Measurements from ENCODE around the gene RAD21L1. TPM values are rescaled to one million over a fixed set of nuclear protein-coding genes. Genes with fewer than 3 reads are reported as not detected.
A peak's percentile ranks its signal among the peaks of the same experiment; 100 is the strongest.
"Not testable (repeated sequence)": the region's sequence is repeated elsewhere in the genome, so short reads cannot be mapped to it uniquely, and the experiment has no call there.

The RAD21L1 gene
- total RNA-seq, 1 experiment from 2014 or later = 0.11 TPM

DNA sequence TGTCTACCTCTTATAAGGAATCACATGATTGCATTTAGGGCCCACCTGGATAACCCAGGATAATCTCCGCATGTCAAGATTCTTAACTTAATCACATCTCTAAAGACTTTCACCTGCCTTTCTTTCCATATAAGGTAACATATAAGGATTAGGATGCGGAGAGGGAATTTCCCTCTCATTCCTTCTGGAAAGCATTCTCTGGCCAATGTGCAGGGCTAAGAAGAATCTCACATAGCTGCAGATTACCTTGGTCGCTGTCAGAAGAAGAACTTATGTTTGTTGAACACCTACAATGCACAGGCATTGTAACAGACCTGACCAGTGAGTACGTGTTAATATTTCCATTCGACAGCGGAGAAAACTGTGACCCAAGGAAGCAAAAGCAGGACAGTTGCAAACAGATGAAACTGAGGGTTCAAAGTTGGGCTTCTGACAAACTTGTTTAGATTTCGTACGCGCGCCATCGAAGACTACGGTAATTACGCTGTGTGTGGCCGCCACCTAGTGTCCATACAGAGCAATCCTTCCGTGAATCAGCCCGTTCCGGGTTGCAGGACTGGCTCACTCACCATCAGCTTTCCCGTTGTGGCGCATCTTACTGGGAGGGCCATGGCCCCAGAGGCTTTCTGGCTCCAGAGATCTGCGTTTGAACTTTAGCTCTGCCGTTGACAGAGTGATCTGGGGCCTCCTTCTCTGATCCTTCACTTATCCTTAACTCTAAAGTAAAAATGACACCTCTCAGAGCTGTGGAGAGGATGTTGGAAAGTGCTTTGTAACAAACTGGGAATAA, 13.0 kb upstream of the RAD21L1 start:
- peak; percentile 86 for DNase-seq (ENCODE audit: low read depth, low spot score)
- in situ Hi-C loops (cut with HindIII; ENCODE audit: low pct_unique_long_range_greater_than_20kb, low sequenced_read_pairs) = no loop called here

DNA sequence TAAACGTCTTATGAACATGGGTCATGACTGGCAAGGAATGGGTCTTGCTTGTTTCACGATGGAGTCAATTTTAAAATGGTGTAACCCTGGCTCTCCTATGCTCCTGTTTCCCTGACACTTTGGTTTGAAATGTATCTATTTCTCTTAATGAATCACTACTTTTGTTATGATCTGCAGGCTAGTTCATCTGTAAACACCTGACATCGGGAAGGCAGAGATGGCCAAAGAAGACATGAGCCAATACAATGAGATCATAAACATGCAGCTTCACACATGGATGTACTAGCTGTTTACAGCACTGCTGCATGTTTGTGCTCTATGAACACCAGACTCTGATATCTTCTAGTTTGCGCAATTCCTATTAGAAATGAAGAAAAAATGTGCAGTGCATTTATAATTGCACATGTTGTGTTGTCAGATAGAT, 11.0 kb upstream of the RAD21L1 start:
- in situ Hi-C loops (cut with HindIII; ENCODE audit: low pct_unique_long_range_greater_than_20kb, low sequenced_read_pairs) = no loop called here

DNA sequence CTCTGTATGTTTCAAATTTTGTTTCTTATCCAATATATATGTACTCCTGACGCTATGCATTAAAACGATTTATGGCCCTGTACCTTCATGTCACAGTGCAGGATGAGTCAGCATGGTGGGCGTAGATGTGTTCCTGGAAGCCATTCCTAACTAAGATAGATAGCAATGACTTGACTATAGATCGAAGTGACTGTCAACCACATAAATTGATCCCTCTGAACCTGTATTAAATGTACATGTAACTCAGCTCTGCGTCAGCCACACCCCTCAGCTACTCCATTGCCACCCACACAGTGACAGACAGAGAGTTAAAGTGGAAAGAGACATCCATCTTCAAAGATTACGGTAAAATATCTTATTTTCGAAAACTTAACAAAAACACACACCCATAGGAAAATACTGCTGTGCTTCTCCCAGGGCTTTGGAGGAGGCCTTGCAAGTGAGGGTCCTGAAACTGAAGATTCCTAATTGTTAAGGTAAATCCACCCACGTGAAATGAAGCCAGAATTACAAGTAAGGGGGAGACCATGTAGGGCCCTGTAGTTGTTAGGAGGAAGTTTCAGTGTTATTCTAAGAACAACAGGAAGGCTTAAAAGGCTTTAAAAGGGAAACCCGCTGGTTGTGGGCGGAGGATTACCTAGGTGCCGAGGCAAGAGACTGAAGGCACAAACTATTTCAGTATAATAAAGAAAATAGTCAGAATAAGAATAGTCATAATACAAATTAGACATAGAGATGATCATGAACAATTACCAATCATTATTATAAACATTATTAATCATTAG, 10.3 kb upstream of the RAD21L1 start:
- in situ Hi-C loops (cut with HindIII; ENCODE audit: low pct_unique_long_range_greater_than_20kb, low sequenced_read_pairs) = no loop called here
- DNase-seq (ENCODE audit: low read depth, low spot score) = no peak

More for the DNA sequence above, 11.0 kb upstream of the RAD21L1 start:
- DNase-seq (ENCODE audit: low read depth, low spot score) = no peak

DNA sequence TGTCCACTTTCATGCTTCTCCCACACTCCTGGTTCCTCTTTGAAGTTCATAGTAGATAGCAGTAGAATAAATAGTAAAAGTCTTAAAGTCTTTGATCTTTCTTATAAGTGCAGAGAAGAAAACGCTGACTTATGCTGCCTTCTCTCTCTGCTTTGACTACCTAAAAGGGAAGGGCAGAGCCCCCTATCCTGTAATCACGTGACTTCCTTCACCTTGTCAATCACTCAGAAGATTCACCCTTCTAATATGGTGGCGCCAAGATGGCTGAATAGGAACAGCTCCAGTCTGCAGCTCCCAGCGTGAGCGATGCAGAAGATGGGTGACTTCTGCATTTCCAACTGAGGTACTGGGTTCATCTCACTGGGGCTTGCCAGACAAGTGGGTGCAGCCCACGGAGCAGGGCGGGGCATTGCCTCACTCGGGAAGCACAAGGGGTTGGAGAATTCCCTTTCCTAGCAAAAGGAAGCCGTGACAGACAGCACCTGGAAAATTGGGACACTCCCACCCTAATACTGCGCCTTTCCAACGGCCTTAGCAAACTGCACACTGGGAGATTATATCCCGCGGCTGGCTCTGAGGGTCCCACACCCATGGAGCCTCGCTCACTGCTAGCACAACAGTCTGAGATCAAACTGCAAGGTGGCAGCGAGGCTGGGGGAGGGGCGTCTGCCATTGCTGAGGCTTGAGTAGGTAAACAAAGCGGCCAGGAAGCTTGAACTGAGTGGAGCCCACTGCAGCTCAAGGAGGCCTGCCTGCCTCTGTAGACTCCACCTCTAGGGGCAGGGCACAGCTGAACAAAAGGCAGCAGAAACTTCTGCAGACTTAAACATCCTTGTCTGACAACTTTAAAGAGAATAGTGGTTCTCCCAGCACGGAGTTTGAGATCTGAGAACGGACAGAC, 9.1 kb upstream of the RAD21L1 start:
- DNase-seq (ENCODE audit: low read depth, low spot score); in situ Hi-C loops (cut with HindIII; ENCODE audit: low pct_unique_long_range_greater_than_20kb, low sequenced_read_pairs): not testable (repeated sequence)

DNA sequence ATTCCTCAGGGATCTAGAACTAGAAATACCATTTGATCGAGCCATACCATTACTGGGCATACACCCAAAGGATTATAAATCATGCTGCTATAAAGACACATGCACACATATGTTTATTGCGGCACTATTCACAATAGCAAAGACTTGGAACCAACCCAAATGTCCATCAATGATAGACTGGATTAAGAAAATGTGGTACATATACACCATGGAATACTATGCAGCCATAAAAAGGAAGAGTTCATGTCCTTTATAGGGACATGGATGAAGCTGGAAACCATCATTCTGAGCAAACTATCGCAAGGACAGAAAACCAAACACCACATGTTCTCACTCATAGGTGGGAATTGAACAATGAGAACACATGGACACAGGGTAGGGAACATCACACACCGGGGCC, 3.1 kb upstream of the RAD21L1 start:
- DNase-seq (ENCODE audit: low read depth, low spot score); in situ Hi-C loops (cut with HindIII; ENCODE audit: low pct_unique_long_range_greater_than_20kb, low sequenced_read_pairs): not testable (repeated sequence)

DNA sequence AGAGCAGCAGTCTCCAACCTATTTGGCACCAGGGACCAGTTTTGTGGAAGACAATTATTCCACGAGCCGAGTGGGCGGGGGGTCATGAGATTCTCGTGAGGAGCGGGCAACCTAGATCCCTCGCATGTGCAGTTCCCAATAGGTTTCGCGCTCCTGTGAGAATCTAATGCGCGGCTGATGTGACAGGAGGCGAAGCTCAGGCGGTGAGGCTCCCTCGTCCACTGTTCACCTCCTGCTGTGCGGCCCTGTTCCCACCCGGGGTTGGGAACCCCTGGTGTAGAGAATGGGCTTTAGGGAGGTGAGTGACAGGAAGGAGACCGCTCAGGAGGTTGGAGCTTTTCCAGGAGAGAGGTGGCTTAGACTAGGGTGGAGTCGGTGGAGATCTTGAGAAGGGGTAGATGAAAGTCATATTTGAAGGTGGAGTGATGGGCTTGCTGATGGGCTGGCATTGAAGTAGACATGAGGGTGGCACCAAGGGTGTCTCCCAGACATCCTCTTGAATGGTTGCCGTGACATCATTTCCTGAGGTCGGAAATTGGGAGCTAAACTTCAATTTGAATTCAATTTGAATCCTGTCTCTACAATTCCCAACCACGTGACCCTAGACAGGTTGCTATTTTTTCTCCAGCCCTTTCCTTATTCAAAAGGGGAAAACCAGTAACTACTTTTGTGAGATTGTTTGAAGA, 1.5 kb upstream of the RAD21L1 start:
- DNase-seq (ENCODE audit: low read depth, low spot score) = no peak
- in situ Hi-C loops (cut with HindIII; ENCODE audit: low pct_unique_long_range_greater_than_20kb, low sequenced_read_pairs) = no loop called here

DNA sequence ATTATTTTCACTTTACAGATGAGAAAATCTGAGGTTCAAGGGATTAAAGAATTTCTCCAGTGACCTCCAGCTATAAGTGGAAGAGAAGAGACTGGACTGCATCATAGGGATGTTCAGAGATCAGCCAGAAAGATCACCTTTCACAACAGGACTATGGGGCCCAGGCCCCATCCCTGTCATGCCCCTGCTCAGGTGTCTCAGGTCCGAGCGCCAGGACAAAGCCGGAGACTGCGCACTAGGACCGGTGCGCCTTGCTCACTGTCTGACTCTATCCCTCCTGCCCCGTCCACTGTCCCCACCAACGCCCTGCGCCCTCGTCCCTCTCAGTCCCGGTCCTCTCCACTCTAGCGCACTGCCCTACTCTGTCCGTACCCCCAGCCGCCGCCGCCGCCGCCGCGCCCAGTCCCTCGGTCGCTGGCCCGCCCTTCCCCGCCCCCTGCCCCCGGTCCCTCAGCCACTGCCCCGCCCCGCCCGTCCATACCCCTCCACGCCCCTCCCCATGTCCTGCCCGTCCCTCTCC, 521 bp upstream of the RAD21L1 start:
- in situ Hi-C loops (cut with HindIII; ENCODE audit: low pct_unique_long_range_greater_than_20kb, low sequenced_read_pairs) = no loop called here
- DNase-seq (ENCODE audit: low read depth, low spot score) = no peak

DNA sequence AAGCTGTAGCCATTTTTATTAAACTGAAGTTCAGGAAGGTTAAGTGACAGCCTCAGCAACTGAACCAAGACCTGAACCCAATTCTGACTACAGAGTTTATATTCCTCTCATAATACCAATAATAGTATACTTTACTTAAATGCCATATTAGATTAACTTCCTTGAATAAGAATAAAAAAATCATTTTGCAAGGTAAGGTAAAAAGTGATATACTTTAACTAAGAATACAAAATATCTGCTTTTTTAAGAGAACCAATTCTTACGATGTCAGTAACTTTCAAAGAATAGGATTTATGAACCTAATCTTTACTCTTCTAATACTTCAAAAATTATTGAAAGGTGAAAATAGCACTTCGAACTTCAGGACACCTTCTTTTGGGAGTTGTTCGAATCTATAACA, 3.7 kb downstream of the RAD21L1 start:
- in situ Hi-C loops (cut with HindIII; ENCODE audit: low pct_unique_long_range_greater_than_20kb, low sequenced_read_pairs) = no loop called here
- no peak for DNase-seq (ENCODE audit: low read depth, low spot score)

DNA sequence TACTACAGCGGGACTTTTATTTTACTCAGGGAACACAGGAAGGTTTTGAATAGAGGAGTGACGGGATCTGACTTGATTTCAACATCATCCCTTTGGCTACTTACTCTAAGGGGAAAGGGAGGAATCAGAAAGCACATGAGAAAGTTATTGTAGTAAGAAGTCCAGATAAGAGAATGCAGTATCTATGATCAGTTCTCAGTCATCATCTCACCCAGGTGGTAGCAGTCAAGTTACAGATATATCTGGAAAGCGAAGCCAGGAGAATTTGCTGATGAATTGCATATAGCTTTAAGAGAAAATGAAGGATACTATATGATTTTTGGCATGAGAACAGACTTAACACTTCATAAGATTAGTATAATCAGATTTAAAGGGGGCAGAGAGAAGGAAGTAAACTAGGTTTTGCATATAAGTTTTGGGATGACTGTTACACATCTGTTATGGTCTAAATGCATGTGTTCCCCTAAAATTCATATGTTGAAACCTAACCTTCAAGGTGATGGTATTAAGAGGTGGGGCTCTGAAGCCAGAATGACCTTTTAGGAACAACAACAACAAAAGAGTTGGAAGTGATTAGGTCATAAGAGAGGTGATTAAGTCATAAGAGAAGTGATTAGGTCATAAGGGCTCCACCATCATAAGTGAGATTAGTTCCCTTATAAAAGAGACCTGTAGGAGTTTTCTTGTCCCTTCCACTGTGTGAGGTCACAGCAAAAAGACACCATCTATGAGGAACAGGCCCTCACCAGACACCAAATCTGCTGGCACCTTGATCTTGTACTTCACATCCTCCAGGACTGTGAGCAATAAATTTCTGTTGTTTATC, 6.7 kb downstream of the RAD21L1 start:
- no peak for DNase-seq (ENCODE audit: low read depth, low spot score)
- in situ Hi-C loops (cut with HindIII; ENCODE audit: low pct_unique_long_range_greater_than_20kb, low sequenced_read_pairs) = no loop called here

DNA sequence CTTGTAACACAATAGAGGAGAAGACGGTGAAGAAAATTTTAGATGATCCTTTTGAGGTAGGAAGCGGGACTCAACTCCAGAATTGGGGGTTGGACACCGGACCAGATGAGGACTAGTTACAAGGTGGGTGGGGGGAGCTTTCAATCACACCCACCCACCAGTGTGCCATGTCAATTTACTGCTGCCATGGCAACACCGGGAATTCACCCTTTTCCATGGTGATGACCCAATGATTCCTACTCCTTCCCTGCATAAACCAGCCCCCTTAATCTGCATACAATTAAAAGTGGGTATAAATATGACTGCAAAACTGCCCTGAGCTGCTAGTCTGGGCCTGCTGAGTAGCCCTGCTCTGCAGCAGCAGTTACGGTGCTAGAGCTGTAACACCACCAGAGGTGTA, 14.7 kb downstream of the RAD21L1 start:
- in situ Hi-C loops (cut with HindIII; ENCODE audit: low pct_unique_long_range_greater_than_20kb, low sequenced_read_pairs) = no loop called here
- no peak for DNase-seq (ENCODE audit: low read depth, low spot score)

DNA sequence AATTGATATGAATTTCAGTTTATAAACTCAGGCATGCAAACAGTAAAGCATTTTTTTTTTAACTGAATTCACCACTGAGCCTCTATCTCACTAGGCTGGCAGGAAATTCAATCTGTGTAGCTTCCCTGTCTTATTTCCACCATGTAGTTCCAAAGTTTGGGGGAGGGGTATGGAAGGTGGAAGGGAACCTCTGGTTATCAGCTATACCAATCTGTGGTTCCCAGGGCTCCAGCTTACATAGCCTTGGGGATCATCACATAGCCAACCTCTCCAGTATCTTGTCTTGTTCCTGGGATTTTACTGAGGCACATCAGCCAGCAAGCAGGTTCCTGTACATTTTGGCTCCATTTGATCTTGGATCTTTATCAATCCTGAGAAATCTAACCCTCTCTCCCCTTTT, 15.6 kb downstream of the RAD21L1 start:
- in situ Hi-C loops (cut with HindIII; ENCODE audit: low pct_unique_long_range_greater_than_20kb, low sequenced_read_pairs) = no loop called here

DNA sequence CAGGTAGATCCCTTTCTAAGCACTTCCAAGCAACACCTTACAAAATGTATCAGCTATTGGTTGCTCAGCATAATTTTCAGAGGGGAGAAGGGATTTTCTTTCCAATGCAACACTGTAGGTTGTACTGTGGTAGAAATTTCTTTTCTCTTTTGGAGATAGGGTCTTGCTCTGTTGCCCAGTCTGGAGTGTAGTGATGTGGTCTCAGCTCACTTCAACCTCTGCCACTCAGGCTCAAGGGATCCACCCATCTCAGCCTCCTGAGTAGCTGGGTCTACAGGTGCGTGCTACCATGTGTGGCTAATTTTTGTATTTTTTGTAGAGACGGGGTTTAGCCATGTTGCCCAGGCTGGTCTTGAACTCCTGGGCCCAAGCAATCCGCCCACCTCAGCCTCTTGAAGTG, 16.3 kb downstream of the RAD21L1 start:
- DNase-seq (ENCODE audit: low read depth, low spot score) = no peak
- in situ Hi-C loops (cut with HindIII; ENCODE audit: low pct_unique_long_range_greater_than_20kb, low sequenced_read_pairs) = no loop called here

More for the DNA sequence above, 15.6 kb downstream of the RAD21L1 start:
- DNase-seq (ENCODE audit: low read depth, low spot score) = no peak

DNA sequence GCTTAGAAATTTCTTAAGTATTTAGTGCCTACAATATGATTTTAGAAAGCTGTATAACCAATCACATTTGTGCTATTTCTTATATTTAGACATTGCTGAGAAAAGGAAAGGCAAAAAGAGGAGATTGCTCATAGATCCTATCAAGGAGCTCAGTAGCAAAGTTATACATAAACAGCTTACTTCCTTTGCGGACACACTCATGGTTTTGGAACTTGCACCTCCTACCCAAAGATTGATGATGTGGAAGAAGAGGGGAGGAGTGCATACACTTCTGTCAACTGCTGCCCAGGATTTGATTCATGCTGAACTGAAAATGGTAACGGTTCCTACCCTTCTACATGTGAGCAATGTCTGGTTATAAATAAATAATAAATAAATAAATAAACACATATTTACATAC, 16.7 kb downstream of the RAD21L1 start:
- in situ Hi-C loops (cut with HindIII; ENCODE audit: low pct_unique_long_range_greater_than_20kb, low sequenced_read_pairs) = no loop called here
- DNase-seq (ENCODE audit: low read depth, low spot score) = no peak

DNA sequence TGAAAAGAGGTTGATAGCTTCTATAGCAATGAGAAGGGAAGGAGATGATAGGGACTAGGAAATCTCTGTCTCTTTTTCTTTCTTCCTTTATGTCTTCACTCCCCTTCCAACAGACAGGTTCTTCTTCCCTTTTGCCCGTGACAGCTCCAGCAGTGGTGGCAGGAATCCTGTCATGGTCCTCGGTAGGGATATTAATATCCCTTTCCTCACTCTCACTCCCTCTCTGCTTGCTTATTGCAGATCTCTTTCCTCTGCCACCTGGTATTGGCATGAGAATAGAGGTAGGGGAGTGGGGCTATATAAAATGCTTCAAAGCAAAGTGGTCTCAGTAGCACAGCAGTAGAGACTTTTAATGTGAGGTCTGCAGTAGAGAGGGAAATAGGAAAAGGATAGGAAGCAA, 19.7 kb downstream of the RAD21L1 start:
- in situ Hi-C loops (cut with HindIII; ENCODE audit: low pct_unique_long_range_greater_than_20kb, low sequenced_read_pairs) = no loop called here
- no peak for DNase-seq (ENCODE audit: low read depth, low spot score)

DNA sequence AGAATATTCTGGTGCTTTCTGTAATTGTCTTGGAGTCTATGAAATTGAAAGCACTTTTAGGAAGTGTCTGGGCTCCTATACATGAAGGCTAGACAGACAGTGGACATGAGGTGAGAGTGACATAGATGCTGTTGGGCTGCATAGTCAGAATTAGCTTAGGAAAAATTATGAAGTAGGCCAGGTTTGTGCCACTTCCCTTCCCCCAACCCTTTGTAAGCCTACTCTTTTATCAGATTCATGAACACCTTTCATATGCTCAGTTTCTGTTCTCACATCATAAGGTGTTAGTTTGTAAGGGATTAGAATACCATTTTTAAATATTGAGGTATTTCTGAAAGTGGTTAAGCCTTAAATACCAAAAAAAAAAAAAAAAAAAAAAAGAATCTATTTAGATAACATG, 21.8 kb downstream of the RAD21L1 start:
- in situ Hi-C loops (cut with HindIII; ENCODE audit: low pct_unique_long_range_greater_than_20kb, low sequenced_read_pairs) = no loop called here
- DNase-seq (ENCODE audit: low read depth, low spot score) = no peak

DNA sequence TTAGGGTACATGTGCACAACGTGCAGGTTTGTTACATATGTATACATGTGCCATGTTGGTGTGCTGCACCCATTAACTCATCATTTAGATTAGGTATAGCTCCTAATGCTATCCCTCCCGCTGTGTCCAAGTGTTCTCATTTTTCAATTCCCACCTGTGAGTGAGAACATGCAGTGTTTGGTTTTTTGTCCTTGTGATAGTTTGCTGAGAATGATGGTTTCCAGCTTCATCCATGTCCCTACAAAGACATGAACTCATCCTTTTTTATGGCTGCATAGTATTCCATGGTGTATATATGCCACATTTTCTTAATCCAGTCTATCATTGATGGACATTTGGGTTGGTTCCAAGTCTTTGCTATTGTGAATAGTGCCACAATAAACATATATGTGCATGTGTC, 24.4 kb downstream of the RAD21L1 start:
- DNase-seq (ENCODE audit: low read depth, low spot score); in situ Hi-C loops (cut with HindIII; ENCODE audit: low pct_unique_long_range_greater_than_20kb, low sequenced_read_pairs): not testable (repeated sequence)
